K562 (cell line): ENCODE data around the gene YIF1A. TPM values are rescaled to one million over a fixed set of nuclear protein-coding genes. Genes with fewer than 3 reads are reported as not detected.

Experiments
- NBN ChIP-seq: fragments of 450-650 bp; IDR thresholded peaks from 2 replicates; pipeline ENCODE4 v1.6.1; 2016; ENCODE audit warnings: low read depth, mild to moderate bottlenecking
- NEUROD1 ChIP-seq: fragments of 150-350 bp; IDR thresholded peaks from 2 replicates; pipeline ENCODE4 v1.6.1; 2014; ENCODE audit warnings: borderline replicate concordance, low read length, low read depth; ENCODE audit not compliant: partially characterized antibody
- RFX5 ChIP-seq: IDR thresholded peaks from 2 replicates; pipeline ENCODE4 v1.6.1; 2011; ENCODE audit warnings: low read depth, mild to moderate bottlenecking, improper control_type of control experiment, low read length
- TCF7 ChIP-seq: sonication (generic); IDR thresholded peaks from 2 replicates; pipeline ENCODE4 v1.6.1; 2016; ENCODE audit warnings: antibody characterized with exemption, borderline replicate concordance
- ZNF408 ChIP-seq: fragments of 250-450 bp; sonication (Bioruptor Pico); IDR thresholded peaks from 2 replicates; pipeline ENCODE4 v1.4.0; 2020; ENCODE audit warnings: low read depth, mild to moderate bottlenecking, moderate library complexity
- polyA plus RNA-seq, 8 experiments: library from polyadenylated mRNA; depleted of rRNA in 4 of 8; stranded (reverse) in 5 of 8; unstranded in 3 of 8; fragments of >200 nt; fragmentation: Nextera tagmentation in 2 of 8; fragmentation: Illumina TruSeq in 1 of 8; extraction: Ambion mirVana in 2 of 8; extraction: Trizol in 1 of 8; gene quantifications; 2 replicates each; pipeline versions ENCODE4 v1.2.1 to v1.2.3, GENCODE V29; 2011 to 2014; ENCODE audit warnings: inconsistent platforms in 1 of 8, missing spikeins in 1 of 8
- total RNA-seq, 7 experiments: library from RNA; depleted of rRNA in 6 of 7; stranded (reverse); fragments of >200 nt in 6 of 7; fragmentation: Illumina TruSeq in 2 of 7; extraction: Trizol in 2 of 7; gene quantifications; 2 replicates each; pipeline versions ENCODE4 v1.2.1 to v1.2.3, GENCODE V29; 2011 to 2021; ENCODE audit warnings: low replicate concordance in 1 of 7
- TF ChIP-seq, protein P1 (sequence below): fragments of 250-450 bp; sonication (Bioruptor Pico); IDR thresholded peaks from 2 replicates; pipeline ENCODE4 v1.4.0; 2020; ENCODE audit warnings: mild to moderate bottlenecking, moderate library complexity
- TF ChIP-seq, protein P2 (sequence below): fragments of 450-650 bp; formaldehyde crosslinking; IDR thresholded peaks from 2 replicates; pipeline ENCODE4 v1.4.0; 2020; ENCODE audit warnings: mild to moderate bottlenecking, moderate library complexity
- TF ChIP-seq, protein P3 (sequence below): fragments of 150-350 bp; IDR thresholded peaks from 2 replicates; pipeline ENCODE4 v1.6.1; 2014; ENCODE audit warnings: low read depth, mild to moderate bottlenecking, low read length, borderline replicate concordance
- TF ChIP-seq, protein P4 (sequence below): fragments of 250-450 bp; sonication (Bioruptor Pico); IDR thresholded peaks from 2 replicates; pipeline ENCODE4 v1.8.0; 2021; ENCODE audit warnings: borderline replicate concordance, mild to moderate bottlenecking, moderate library complexity; ENCODE audit not compliant: poor library complexity, severe bottlenecking
- TF ChIP-seq, protein P5 (sequence below): fragments of 250-450 bp; sonication (Bioruptor Pico); IDR thresholded peaks from 2 replicates; pipeline ENCODE4 v1.5.0; 2022; ENCODE audit warnings: mild to moderate bottlenecking
- TF ChIP-seq, protein P6 (sequence below): IDR thresholded peaks from 2 replicates; pipeline ENCODE4 v1.6.1; 2012; ENCODE audit warnings: low read depth, low read length, improper control_type of control experiment, borderline replicate concordance
- TF ChIP-seq, protein P7 (sequence below): fragments of 250-450 bp; sonication (Bioruptor Pico); IDR thresholded peaks from 2 replicates; pipeline ENCODE4 v1.8.0; 2022; ENCODE audit warnings: inconsistent platforms, mild to moderate bottlenecking, moderate library complexity, borderline replicate concordance

The YIF1A gene
- total and polyA plus RNA-seq, 9 of the 15 experiments (the other 6 are each of a cell fraction or from before 2014, with no cell fraction given) = 8.6 to 121 (median 77.2) TPM

DNA sequence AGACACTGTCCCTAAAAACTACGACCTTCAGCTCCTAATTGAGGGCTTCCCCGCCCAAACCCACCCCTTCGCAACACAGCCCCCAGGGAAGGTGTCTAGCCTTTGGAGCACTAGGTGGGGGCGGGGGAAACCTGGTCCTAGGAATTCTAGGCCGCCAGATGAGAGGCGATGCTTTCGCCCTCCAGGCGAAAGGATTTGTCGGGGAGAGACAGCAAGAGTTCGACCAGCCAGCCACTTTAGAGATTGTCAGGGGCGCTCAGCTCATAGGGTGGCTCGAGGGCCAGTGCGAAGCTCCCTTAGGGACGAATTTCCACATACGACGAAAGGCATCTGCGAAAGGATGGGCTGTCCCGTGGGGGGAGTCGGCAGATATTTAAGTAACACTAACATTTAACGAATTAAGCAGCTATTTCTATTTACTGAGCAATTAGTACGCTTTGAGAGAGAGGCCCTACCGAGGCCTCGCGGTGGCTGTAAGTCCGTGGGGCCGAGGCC lies 22.6 kb upstream of the YIF1A start (continued):
- TF ChIP-seq, protein P1, sequence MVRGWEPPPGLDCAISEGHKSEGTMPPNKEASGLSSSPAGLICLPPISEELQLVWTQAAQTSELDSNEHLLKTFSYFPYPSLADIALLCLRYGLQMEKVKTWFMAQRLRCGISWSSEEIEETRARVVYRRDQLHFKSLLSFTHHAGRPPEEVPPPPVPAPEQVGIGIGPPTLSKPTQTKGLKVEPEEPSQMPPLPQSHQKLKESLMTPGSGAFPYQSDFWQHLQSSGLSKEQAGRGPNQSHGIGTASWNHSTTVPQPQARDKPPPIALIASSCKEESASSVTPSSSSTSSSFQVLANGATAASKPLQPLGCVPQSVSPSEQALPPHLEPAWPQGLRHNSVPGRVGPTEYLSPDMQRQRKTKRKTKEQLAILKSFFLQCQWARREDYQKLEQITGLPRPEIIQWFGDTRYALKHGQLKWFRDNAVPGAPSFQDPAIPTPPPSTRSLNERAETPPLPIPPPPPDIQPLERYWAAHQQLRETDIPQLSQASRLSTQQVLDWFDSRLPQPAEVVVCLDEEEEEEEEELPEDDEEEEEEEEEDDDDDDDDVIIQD (CRISPR knock-in tag) = no peak
- TF ChIP-seq, protein P2, sequence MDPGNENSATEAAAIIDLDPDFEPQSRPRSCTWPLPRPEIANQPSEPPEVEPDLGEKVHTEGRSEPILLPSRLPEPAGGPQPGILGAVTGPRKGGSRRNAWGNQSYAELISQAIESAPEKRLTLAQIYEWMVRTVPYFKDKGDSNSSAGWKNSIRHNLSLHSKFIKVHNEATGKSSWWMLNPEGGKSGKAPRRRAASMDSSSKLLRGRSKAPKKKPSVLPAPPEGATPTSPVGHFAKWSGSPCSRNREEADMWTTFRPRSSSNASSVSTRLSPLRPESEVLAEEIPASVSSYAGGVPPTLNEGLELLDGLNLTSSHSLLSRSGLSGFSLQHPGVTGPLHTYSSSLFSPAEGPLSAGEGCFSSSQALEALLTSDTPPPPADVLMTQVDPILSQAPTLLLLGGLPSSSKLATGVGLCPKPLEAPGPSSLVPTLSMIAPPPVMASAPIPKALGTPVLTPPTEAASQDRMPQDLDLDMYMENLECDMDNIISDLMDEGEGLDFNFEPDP = no peak
- TF ChIP-seq TCF7 (no peak), ZNF408 (no peak), RFX5 (no peak), NBN (no peak), NEUROD1 (no peak)
- TF ChIP-seq, protein P3, sequence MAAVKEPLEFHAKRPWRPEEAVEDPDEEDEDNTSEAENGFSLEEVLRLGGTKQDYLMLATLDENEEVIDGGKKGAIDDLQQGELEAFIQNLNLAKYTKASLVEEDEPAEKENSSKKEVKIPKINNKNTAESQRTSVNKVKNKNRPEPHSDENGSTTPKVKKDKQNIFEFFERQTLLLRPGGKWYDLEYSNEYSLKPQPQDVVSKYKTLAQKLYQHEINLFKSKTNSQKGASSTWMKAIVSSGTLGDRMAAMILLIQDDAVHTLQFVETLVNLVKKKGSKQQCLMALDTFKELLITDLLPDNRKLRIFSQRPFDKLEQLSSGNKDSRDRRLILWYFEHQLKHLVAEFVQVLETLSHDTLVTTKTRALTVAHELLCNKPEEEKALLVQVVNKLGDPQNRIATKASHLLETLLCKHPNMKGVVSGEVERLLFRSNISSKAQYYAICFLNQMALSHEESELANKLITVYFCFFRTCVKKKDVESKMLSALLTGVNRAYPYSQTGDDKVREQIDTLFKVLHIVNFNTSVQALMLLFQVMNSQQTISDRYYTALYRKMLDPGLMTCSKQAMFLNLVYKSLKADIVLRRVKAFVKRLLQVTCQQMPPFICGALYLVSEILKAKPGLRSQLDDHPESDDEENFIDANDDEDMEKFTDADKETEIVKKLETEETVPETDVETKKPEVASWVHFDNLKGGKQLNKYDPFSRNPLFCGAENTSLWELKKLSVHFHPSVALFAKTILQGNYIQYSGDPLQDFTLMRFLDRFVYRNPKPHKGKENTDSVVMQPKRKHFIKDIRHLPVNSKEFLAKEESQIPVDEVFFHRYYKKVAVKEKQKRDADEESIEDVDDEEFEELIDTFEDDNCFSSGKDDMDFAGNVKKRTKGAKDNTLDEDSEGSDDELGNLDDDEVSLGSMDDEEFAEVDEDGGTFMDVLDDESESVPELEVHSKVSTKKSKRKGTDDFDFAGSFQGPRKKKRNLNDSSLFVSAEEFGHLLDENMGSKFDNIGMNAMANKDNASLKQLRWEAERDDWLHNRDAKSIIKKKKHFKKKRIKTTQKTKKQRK = no peak
- TF ChIP-seq, protein P4, sequence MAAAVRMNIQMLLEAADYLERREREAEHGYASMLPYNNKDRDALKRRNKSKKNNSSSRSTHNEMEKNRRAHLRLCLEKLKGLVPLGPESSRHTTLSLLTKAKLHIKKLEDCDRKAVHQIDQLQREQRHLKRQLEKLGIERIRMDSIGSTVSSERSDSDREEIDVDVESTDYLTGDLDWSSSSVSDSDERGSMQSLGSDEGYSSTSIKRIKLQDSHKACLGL (CRISPR knock-in tag) = no peak
- TF ChIP-seq, protein P5, sequence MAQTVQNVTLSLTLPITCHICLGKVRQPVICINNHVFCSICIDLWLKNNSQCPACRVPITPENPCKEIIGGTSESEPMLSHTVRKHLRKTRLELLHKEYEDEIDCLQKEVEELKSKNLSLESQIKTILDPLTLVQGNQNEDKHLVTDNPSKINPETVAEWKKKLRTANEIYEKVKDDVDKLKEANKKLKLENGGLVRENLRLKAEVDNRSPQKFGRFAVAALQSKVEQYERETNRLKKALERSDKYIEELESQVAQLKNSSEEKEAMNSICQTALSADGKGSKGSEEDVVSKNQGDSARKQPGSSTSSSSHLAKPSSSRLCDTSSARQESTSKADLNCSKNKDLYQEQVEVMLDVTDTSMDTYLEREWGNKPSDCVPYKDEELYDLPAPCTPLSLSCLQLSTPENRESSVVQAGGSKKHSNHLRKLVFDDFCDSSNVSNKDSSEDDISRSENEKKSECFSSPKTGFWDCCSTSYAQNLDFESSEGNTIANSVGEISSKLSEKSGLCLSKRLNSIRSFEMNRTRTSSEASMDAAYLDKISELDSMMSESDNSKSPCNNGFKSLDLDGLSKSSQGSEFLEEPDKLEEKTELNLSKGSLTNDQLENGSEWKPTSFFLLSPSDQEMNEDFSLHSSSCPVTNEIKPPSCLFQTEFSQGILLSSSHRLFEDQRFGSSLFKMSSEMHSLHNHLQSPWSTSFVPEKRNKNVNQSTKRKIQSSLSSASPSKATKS (CRISPR knock-in tag) = no peak
- TF ChIP-seq, protein P6, sequence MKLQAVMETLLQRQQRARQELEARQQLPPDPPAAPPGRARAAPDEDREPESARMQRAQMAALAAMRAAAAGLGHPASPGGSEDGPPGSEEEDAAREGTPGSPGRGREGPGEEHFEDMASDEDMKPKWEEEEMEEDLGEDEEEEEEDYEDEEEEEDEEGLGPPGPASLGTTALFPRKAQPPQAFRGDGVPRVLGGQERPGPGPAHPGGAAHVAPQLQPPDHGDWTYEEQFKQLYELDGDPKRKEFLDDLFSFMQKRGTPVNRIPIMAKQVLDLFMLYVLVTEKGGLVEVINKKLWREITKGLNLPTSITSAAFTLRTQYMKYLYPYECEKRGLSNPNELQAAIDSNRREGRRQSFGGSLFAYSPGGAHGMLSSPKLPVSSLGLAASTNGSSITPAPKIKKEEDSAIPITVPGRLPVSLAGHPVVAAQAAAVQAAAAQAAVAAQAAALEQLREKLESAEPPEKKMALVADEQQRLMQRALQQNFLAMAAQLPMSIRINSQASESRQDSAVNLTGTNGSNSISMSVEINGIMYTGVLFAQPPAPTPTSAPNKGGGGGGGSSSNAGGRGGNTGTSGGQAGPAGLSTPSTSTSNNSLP = no peak
- TF ChIP-seq, protein P7, sequence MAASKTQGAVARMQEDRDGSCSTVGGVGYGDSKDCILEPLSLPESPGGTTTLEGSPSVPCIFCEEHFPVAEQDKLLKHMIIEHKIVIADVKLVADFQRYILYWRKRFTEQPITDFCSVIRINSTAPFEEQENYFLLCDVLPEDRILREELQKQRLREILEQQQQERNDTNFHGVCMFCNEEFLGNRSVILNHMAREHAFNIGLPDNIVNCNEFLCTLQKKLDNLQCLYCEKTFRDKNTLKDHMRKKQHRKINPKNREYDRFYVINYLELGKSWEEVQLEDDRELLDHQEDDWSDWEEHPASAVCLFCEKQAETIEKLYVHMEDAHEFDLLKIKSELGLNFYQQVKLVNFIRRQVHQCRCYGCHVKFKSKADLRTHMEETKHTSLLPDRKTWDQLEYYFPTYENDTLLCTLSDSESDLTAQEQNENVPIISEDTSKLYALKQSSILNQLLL (CRISPR knock-in tag) = no peak
